CD4-positive, alpha-beta T cell treated with Interleukin-6 at 100 ng/mL for 8 hours (primary cell): Measurements from ENCODE around the gene FOXJ3.
A peak's percentile ranks its signal among the peaks of the same experiment; 100 is the strongest.

Experiments used
- DNase-seq: peaks from one replicate; pipeline ENCODE4 v3.0.0-alpha.2; 2020; ENCODE audit warnings: mixed read lengths, low spot score

Gene FOXJ3

DNA sequence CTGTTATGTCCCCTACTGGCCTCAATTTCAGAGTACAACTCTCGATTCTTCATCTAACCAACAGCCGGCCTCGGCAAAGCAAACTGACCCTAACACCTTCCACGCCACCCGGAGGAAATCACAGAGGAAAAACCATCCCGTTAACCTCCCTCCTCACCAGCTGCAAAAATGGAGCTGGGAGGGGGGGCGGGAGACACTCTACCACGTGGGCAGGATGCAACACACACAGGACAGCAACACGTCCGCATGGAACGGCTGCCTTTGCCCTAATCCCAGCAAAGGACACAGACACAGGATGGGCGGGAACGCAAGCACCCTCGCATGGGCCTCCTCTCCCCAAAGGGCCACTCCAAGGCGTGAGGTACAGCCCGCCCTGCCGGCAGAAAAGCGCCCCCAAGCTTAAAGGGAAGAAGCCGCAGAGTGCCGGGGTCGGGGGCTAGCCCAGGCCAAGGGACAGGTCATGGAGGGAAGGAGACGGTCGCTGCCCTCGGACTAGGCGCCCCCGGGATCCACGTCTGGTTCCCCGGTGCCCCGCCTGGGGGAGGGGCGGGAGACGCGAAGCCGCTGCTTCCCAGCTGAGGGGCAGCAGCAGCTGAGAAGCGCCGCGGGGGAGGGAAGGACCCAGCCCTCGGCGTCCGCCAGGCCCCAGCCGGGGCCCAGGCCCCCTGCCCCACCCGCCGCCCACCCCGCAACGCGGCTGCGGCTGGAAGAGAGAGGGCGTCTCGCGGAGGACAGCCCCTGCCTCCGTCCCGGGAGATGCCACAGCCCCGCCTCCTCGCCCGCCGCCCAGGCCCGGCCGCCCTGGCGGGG is 590 bp downstream of the FOXJ3 start:
- peak; percentile 10 for DNase-seq

DNA sequence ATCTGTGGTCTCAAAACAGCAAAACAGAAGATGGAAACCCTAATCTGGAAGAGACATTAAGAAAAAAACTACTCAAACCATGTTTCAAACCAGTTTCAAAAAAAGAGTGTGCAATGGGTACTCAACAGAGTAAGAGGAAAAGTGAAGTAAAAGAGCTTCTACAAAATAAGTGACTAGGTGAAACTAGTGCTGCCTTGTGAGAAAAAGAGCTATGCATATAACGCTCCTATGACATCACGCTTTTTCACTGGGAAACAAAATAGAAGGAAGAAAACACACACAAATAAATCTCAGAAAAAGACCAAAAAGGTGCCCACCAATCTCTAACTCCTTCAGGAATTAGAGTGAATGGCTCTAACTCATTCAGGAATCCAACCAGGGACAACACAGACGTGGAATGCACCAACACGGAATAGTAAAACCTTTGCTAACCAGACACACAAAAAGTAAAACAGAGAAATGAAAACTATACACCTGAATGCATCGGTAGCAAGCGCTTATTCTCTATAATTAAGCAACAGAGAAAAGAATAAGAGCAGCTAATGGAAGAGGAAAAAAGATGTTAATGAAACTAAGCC is 1.3 kb downstream of the FOXJ3 start:
- no peak for DNase-seq

DNA sequence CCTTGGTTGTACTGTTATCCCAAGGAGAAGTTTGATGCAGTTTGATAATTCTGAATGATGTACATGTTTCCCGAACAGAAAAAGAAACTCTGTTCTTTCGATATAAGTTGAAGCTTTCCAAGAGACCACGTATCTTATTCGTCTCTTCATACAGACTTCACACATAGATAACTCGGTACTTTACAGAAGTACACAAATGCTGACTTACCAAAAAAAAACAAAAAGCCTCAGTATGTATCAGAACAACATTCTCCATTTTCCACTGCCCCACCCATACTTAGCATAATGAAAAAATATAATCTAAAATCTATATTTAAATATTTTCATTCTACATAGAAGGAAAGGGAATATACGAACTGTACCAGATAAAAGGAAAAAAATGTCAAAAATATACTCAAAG is 2.2 kb downstream of the FOXJ3 start:
- DNase-seq, result no peak

DNA sequence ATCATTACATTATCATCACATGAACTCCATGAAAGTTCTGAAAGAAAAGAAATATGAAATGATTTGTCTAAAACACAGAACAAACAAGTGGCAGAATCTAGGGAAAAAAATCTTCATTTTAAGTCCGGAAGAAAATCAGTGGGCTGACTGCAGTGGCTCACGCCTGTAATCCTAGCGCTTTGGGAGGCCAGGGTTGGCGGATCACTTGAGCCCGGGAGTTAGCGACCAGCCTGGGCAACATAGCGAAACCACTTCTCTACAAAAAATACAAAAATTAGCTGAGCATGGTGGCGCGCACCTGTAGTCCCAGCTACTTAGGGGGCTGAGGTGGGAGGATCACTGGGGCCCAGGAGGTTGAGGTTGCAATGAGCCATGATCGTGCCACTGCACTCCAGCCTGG is 4.8 kb downstream of the FOXJ3 start:
- DNase-seq, result no peak

DNA sequence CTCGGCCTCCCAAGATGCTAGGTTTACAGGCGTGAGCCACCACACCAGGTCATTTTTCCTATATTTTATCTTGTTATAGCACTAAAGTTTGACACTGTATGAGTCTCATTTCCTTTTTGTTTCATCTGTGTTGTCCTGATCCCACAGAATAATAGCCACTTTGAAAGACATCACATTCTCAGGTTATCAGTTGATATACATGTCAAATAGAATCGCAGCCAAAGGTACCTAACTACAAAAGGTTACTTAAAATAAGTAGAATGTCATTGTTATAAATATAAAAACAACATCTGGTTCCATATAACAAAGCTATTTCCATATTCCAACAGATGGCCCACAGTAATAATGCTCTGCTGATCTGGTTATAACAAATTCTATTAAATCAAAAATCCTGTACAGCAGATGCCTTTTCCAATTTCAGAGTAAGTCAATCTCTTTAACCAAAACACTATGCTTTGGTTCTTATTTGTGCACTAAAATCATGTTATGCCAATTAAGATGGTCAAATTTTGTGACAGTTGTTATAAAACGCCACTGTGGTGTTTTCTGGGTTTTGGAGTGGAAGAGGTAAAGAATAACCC is 6.0 kb downstream of the FOXJ3 start:
- DNase-seq, result no peak

DNA sequence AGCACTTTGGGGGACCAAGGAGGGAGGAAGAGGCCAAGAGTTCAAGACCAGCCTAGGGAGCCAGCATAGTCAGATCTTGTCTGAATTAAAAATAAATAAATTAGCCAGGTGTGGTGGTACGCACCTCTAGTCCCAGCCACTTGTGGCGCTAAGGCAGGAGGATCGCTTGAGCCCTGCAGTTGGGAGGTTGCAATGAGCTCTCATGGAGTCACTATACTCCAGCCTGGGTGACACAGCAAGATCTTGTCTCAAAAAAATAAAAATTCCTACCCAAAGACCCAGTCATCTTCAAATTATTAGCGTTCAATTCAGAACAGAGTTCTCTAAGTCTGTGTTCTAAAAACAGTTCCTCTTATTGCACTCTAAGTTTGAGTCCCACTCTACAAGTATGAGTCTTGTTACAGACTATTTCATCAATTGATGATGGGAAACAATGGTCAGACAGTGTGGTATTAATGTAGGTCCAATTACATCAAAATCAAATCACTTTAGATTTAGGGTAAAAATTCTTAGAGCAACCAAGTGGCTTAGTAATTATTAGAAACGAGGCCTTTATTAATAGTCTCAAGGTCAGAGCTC is 6.9 kb downstream of the FOXJ3 start:
- DNase-seq, result no peak

DNA sequence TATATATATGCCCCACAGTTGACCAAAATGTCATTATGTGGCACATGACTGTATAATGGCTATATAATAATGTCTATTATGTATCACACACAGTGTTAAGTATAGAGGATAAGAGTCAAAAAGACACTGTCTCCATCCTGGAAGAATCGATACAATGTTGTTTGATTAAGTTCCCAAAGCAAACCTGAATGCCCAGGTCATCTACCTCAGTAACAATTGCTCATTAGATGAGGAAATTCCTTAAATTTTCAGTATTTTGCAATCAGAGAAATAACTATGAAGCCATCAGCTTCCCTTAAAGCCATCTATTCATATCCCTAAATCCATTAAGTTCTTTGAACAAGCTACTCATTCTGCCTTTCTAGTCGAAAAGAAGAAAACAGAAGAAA is 10.0 kb downstream of the FOXJ3 start:
- no peak for DNase-seq

DNA sequence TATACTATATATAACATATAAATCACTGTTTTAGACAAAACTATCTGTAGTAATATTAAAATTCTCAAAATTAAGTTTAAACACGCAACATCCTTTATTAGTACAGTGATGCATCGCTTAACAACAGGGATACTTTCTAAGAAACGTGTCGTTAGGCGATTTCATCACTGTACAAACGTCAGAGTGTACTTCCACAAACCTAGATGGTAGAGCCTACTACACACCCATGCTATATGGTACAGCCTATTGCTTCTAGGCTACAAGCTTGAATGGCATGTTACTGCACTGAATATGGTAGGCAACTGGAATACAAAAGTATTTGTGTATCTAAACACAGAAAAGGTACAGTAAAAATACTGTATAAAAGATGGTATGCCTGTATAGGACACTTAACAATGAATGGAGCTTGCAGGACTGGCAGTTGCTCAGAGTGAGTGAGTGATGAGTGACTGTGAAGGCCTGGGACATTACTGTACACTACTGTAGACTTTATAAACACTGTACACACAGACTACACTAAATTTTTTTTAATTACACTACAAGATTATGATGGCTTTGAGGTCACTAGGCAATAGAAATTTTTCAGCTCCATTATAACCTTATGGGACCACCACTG is 10.5 kb downstream of the FOXJ3 start:
- no peak for DNase-seq

DNA sequence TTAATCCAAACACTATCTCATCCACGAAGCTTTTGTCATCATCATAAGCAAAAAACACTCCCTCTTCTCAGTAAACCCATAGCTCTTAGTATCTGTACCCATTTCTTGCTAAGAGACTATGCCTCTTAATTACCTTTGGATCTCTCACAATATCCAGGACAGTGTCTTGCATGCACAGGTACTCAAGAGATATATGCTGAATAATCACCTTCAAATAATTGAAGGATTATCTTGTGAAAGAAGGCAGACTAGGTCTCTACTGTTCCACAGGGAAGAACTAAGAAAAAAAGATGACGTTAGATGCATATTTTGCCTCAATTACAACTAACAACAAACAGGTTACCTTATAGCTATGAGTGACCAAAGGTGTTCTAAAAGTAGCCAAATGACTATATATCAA is 11.5 kb downstream of the FOXJ3 start:
- DNase-seq, result no peak

DNA sequence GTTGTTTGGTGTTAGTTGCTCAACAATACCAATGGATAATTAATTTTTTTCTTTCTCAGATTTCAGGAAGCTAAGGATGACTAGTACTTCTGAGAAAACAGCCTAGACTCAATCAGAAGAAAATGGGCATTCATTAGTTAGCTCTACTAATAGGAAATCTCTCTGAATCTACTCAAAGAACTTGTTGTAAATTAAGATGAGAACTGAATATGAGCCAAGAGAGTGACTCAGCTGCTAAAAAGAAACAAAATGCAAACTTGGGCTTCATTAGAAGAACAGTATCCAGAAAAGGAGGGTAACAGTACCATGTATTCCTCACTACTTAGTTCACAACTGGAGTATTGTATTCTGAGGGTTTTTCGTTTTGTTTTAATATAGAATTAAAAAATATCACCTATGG is 12.5 kb downstream of the FOXJ3 start:
- no peak for DNase-seq

DNA sequence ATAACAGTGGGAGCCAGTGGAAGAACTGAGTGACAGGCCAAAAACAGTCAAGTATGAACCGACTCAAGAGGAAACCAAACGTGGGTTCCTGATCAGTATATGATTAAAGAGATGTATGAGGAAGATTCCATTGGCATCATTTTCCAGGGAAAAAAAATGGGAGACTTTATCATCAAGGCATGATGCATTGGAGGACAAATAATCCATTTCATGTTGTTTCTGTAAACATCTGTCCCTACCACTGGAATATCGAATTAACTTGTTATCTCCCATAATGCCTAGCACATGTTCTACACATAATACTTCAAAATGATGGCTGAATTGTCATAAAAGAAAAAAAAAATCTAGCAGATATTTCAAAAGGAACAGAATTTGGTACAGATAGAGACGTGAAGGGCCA is 13.3 kb downstream of the FOXJ3 start:
- DNase-seq, result no peak

DNA sequence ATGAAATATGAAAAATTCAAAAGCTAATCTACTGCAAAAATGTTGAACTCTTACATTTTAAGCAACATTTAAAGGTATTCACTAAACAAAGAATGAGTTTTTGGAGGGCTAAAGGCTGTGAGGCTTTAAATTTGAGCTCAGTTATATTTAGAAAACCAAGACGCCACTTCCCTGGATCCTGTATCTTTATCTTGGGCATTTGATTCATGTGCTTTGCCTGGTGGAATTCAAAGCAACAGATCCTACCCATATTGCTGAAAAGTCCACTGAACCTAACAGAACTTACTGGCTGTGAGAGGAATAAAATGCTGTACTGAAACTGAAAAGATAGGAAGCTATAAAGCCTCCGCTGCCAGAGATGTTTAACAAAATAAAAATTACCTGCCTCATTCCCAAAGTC is 14.3 kb downstream of the FOXJ3 start:
- DNase-seq, result no peak

DNA sequence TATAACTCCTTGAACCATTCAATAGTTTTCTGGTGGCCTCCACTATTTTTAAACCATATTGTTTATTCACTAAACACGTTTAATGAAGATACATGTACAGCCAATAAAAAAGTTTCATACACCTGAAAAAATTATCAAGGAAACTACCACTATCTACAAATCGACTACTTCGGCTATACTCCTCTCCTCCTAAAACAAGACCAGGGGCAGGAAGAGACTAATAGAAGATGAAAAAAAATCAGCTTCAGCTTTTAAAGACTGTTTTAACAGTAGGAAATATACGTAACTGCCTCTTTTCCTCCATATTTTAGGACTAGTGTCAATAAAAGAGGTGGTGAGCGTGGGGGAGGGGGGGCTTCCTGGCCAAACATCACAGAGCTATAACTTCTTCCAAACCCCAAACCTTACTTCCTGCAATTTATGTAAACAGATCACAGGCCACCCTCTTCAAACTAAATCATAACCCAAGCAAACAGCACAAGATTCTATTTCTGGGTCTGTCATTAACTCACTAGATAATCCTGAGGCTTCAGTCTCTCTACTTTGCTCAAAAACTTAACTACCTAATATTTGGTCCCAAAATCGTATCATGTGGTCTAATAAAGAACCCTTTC is 15.1 kb downstream of the FOXJ3 start:
- peak; percentile 66 for DNase-seq

DNA sequence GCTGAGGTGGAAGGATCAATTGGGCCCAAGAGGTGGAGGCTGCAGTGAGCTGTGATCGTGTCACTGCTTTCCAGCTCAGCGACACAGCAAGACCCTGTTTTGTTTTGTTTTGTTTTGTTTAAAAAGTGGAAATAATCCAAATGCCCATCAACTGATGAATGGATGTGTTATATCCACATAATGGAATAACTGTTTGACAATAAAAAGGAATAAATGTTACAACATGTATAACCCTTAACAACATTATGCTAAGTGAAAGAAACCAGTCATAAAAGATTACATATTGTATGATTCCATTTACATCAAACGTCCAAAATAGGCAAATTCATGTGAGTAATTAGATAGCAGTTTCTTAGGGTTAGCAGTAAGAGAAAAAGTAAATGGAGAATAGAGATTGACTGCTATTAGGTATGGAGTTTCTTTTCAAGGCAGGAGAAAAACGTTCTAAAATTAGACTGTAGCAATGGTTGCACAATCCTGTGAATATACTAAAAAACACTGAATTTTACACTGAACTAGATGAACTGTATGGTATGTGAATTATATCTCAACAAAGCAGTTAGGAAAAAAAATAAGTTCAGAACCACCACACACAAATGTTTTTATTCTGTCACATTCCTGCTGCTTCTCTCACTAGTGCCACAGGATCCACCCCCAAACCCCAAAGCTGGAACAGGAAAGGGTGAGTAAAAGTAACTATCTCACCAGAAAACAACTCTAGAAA is 15.7 kb downstream of the FOXJ3 start:
- DNase-seq, result peak; percentile 17

DNA sequence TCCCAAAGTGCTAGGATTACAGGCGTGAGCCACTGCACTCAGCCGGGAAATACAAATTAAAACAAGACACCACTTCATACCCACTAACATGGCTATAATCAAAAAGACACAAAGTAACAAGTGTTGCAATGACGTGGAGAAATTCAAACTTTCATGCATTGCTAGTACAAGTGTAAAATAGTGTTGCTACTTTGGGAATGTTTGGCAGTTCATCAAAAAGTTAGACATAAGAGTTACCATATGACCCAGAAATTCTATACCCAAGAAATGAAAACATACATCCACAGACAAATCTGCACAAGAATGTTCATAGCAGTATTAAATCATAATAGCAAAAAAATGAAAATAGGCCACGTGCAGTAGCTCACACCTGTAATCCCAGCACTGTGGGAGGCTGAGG is 16.4 kb downstream of the FOXJ3 start:
- no peak for DNase-seq

DNA sequence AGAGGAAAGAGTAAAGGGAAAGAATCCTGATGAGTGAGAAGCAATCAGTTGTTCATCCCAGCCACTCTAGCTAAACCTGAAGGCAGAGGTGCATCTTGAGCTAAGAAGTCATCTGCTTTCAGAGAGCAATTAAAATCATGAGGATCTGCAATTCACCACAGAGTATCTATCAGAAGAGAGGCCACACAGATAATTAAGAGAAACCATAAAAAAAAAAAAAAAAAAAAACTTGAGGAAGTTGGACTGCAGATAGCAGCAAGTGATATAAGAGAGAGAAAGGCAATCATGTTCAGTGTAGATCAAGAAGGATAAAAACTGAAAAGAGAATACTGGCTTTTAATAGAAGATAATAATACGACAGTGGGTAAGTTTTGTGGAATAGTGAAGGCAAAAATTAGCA is 17.7 kb downstream of the FOXJ3 start:
- DNase-seq, result no peak

DNA sequence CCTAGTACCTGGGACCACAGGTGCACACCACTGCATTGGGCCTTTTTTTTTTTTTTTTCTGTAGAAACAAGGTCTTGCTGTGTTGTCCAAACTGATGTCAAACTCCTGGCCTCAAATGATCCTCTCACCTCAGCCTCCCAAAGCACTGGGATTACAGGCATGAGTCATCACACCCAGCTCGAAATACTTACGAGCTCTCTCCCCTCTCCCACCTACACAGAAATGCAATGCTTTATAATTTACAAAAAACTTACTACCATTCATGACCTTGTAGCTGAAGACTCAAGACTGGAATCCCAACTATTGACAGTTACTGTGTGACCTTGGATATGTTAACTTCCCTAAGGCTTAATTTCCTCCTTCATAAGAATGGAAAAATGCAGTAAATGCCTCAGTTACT is 18.7 kb downstream of the FOXJ3 start:
- DNase-seq, result no peak

DNA sequence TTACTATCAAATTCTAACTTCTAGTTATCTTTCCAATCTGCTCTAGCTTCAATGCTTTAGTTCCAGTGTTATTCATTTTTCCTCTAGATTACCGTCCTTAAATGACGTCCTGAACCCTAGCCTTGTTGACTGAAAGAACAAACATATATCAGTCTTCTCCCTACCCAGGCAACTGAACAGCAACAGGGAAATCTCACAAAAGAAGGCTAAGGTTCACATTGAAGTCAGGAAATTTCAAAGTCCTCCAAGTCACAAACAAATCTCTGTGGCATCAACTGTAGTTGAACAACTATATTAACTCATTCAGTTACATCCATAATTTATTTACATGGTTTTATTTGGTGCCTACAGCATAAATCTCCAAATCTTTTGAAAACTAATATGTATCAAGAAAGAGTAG is 19.5 kb downstream of the FOXJ3 start:
- DNase-seq, result no peak

DNA sequence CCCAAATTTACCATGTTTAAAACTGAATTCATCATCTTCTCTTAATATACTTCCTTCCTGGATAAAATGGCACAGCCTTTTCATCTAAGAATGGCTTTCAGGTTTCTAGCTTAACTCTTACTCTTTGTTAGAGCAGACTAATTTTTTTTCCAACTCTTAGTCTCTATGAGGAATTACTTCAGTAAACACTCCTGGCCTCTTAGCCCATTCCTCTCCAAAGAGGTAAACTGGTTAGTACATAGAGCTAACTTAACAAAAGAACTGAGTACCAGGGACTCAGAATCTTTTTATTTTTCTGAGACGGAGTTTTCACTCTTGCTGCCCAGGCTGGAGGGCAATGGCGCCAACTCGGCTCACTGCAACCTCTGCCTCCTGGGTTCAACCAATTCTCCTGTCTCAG is 21.1 kb downstream of the FOXJ3 start:
- DNase-seq, result no peak

DNA sequence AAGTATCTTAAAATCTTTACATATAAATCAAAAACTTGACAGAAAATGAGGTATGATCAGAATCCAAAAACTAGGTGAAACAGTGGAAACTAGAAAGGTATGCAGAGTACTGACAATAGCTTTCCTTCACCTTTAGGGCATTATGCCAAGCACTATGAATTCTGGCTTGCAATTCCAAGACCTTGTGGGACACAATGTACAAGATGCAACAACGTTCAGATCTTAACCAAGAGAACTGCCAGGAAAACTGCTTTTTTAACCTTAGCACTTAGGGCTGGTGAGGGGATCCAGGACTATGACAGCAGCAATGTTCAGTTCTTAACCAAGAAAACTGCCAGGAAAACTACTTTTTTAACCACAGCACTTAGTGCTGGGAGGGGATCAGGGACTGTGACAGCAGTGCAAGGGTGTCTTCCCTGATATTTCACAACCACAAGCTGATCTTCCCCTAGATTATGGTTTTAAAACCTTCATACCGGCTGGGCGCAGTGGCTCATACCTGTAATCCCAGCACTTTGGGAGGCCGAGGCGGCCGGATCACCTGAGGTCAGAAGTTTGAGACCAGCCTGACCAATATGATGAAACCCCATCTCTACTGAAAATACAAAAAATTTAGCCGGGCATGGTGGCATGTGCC is 22.3 kb downstream of the FOXJ3 start:
- DNase-seq, result no peak

DNA sequence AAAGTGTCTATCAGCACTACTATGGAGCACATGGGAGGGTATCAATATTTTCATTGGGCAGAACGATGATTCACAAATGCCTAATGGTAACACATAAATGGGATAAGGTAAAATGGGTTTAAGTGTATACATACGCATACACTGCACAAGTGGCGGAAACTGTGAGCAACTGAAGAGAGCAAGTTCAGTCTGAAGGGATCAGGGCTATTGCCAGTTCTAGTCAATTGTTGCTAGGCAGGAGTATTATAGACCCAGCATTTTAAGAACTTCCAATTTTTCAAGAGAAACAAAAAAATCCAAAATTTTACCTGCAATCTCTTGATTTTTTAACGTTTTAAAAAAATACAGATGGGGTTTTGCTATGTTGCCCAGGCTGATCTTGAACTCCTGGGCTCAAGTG is 23.1 kb downstream of the FOXJ3 start:
- no peak for DNase-seq
